Effector memory CD8-positive, alpha-beta T cell (primary cell): Measurements from ENCODE around the gene ESD.
"Not testable (repeated sequence)": the region's sequence is repeated elsewhere in the genome, so short reads cannot be mapped to it uniquely, and the experiment has no call there.

Experiments used
- ATAC-seq: fragments of 150-1000 bp; cut with Tn5 transposase; replicated peaks from 2 replicates; pipeline ENCODE4 v1.10.0; 2021; ENCODE audit warnings: mild to moderate bottlenecking, moderate library complexity
- DNase-seq, 3 experiments: peaks; one replicate each; pipeline ENCODE4 v3.0.0; 2021
- H3K27ac Mint-ChIP-seq, 2 donors: one replicate each; pipeline ENCODE4 v1.8.0; 2022; ENCODE audit warnings: mild to moderate bottlenecking in 2 of 2, mixed read lengths in 2 of 2, moderate library complexity in 2 of 2
- H3K27me3 Mint-ChIP-seq, 2 donors: one replicate each; pipeline ENCODE4 v1.8.0; 2022; ENCODE audit warnings: mixed read lengths in 2 of 2
- H3K36me3 Mint-ChIP-seq: one replicate; pipeline ENCODE4 v1.8.0; 2022; ENCODE audit warnings: mild to moderate bottlenecking, moderate library complexity, mixed read lengths; ENCODE audit not compliant: insufficient read depth
- H3K4me1 Mint-ChIP-seq, 2 donors: one replicate each; pipeline ENCODE4 v1.8.0; 2022; ENCODE audit warnings: low read depth in 2 of 2, mixed read lengths in 2 of 2
- H3K4me3 Mint-ChIP-seq, 2 donors: one replicate each; pipeline ENCODE4 v1.8.0; 2022; ENCODE audit warnings: mild to moderate bottlenecking in 2 of 2, mixed read lengths in 2 of 2, moderate library complexity in 2 of 2
- H3K9me3 Mint-ChIP-seq, 2 donors: one replicate each; pipeline ENCODE4 v1.8.0; 2022; ENCODE audit warnings: mixed read lengths in 2 of 2

Gene ESD

GRCh38 chr13:46812301-46812797 is 15.4 kb upstream of the ESD start:
- DNase-seq (no peak), ATAC-seq (no peak)
- peaks cover 5 to 15% of the 10 kb centered on the region in 2 donors for H3K9me3 Mint-ChIP-seq
- no peaks in the 10 kb centered on the region for H3K4me1 Mint-ChIP-seq
- no peaks in the 10 kb centered on the region for H3K36me3 Mint-ChIP-seq
- H3K27me3 Mint-ChIP-seq: peaks cover 34 to 39% of the 10 kb centered on the region in 2 donors
- H3K27ac Mint-ChIP-seq: no peak overlapping the region
- no peak overlapping the region for H3K4me3 Mint-ChIP-seq

- DNase-seq (no peak), ATAC-seq (no peak)
- Mint-ChIP-seq H3K36me3 (no peaks in the 10 kb centered on the region), H3K27me3 (peaks cover 25 to 40% of the 10 kb centered on the region in 2 donors), H3K27ac (no peak overlapping the region), H3K4me3 (no peak overlapping the region), H3K9me3 (peaks cover 5 to 15% of the 10 kb centered on the region in 2 donors), H3K4me1 (no peaks in the 10 kb centered on the region)
These were observed 13.5 kb upstream of the ESD start for GRCh38 chr13:46810440-46810839.

GRCh38 chr13:46804921-46805320 is 8.0 kb upstream of the ESD start:
- not testable (repeated sequence) for H3K9me3 Mint-ChIP-seq, H3K27ac Mint-ChIP-seq, H3K4me3 Mint-ChIP-seq, H3K4me1 Mint-ChIP-seq, ATAC-seq, H3K36me3 Mint-ChIP-seq, DNase-seq
- peaks cover 9 to 23% of the 10 kb centered on the region in 2 donors for H3K27me3 Mint-ChIP-seq

- no peaks in the 10 kb centered on the region for H3K36me3 Mint-ChIP-seq
- no peak overlapping the region for H3K27ac Mint-ChIP-seq
- no peak for ATAC-seq
These were observed 7.4 kb upstream of the ESD start for GRCh38 chr13:46804391-46804815.

GRCh38 chr13:46803586-46803985 is 6.6 kb upstream of the ESD start:
- ATAC-seq: no peak
- peaks cover 9 to 23% of the 10 kb centered on the region in 2 donors for H3K27me3 Mint-ChIP-seq
- no peaks in the 10 kb centered on the region for H3K9me3 Mint-ChIP-seq
- no peak overlapping the region for H3K4me3 Mint-ChIP-seq
- DNase-seq: no peak
- no peak overlapping the region for H3K27ac Mint-ChIP-seq
- H3K36me3 Mint-ChIP-seq: no peaks in the 10 kb centered on the region
- no peaks in the 10 kb centered on the region for H3K4me1 Mint-ChIP-seq

More at GRCh38 chr13:46804391-46804815, 7.4 kb upstream of the ESD start:
- H3K4me1 Mint-ChIP-seq: no peaks in the 10 kb centered on the region
- DNase-seq: no peak
- no peaks in the 10 kb centered on the region for H3K9me3 Mint-ChIP-seq
- no peak overlapping the region for H3K4me3 Mint-ChIP-seq
- peaks cover 9 to 23% of the 10 kb centered on the region in 2 donors for H3K27me3 Mint-ChIP-seq

- no peaks in the 10 kb centered on the region for H3K36me3 Mint-ChIP-seq
- ATAC-seq: no peak
- no peak for DNase-seq
- no peak overlapping the region for H3K27ac Mint-ChIP-seq
- H3K4me3 Mint-ChIP-seq: no peak overlapping the region
- peaks cover 3 to 6% of the 10 kb centered on the region in 2 donors for H3K4me1 Mint-ChIP-seq
- H3K27me3 Mint-ChIP-seq: peaks cover 0 to 10% of the 10 kb centered on the region in 2 donors
- no peaks in the 10 kb centered on the region for H3K9me3 Mint-ChIP-seq
These were observed 4.9 kb upstream of the ESD start for GRCh38 chr13:46801858-46802257.

- no peak for DNase-seq
- no peaks in the 10 kb centered on the region for H3K36me3 Mint-ChIP-seq
- H3K4me3 Mint-ChIP-seq: no peak overlapping the region
- ATAC-seq: no peak
- H3K4me1 Mint-ChIP-seq: peaks cover 13 to 19% of the 10 kb centered on the region in 2 donors
- H3K27ac Mint-ChIP-seq: no peak overlapping the region
- H3K27me3 Mint-ChIP-seq: peaks cover 0 to 7% of the 10 kb centered on the region in 2 donors
- no peaks in the 10 kb centered on the region for H3K9me3 Mint-ChIP-seq
These were observed 2.2 kb upstream of the ESD start for GRCh38 chr13:46799139-46799538.

- Mint-ChIP-seq H3K4me1 (peaks cover 19 to 25% of the 10 kb centered on the region in 2 donors), H3K27me3 (no peaks in the 10 kb centered on the region), H3K4me3 (peak overlapping the region; percentile 92 to 94), H3K9me3 (no peaks in the 10 kb centered on the region), H3K27ac (peak overlapping the region; percentile 94 to 95), H3K36me3 (no peaks in the 10 kb centered on the region)
- no peak for ATAC-seq
- no peak for DNase-seq
These were observed 708 bp upstream of the ESD start for GRCh38 chr13:46797501-46798237.

GRCh38 chr13:46796129-46796514 is 839 bp downstream of the ESD start:
- H3K9me3 Mint-ChIP-seq: no peaks in the 10 kb centered on the region
- no peaks in the 10 kb centered on the region for H3K36me3 Mint-ChIP-seq
- no peaks in the 10 kb centered on the region for H3K27me3 Mint-ChIP-seq
- peak overlapping the region; percentile 92 to 94 for H3K4me3 Mint-ChIP-seq
- DNase-seq: no peak
- peak overlapping the region; percentile 94 to 95 for H3K27ac Mint-ChIP-seq
- no peak for ATAC-seq
- H3K4me1 Mint-ChIP-seq: peaks cover 19 to 25% of the 10 kb centered on the region in 2 donors

- Mint-ChIP-seq H3K4me1 (peaks cover 19 to 25% of the 10 kb centered on the region in 2 donors), H3K36me3 (no peaks in the 10 kb centered on the region), H3K27me3 (no peaks in the 10 kb centered on the region), H3K4me3 (peak overlapping the region; percentile 92 to 94), H3K9me3 (no peaks in the 10 kb centered on the region), H3K27ac (no peak overlapping the region)
- ATAC-seq (no peak), DNase-seq (no peak)
These were observed 1.6 kb downstream of the ESD start for GRCh38 chr13:46795321-46795720.

GRCh38 chr13:46783504-46783903 is 13.5 kb downstream of the ESD start:
- DNase-seq (no peak), ATAC-seq (no peak)
- no peak overlapping the region for H3K27ac Mint-ChIP-seq
- peaks cover 0 to 23% of the 10 kb centered on the region in 2 donors for H3K4me1 Mint-ChIP-seq
- H3K36me3 Mint-ChIP-seq: peaks cover 49% of the 10 kb centered on the region
- H3K9me3 Mint-ChIP-seq: no peaks in the 10 kb centered on the region
- H3K4me3 Mint-ChIP-seq: no peak overlapping the region
- H3K27me3 Mint-ChIP-seq: no peaks in the 10 kb centered on the region

GRCh38 chr13:46782691-46783090 is 14.3 kb downstream of the ESD start:
- no peaks in the 10 kb centered on the region for H3K9me3 Mint-ChIP-seq
- peaks cover 48% of the 10 kb centered on the region for H3K36me3 Mint-ChIP-seq
- DNase-seq: no peak
- H3K4me1 Mint-ChIP-seq: peaks cover 0 to 18% of the 10 kb centered on the region in 2 donors
- no peaks in the 10 kb centered on the region for H3K27me3 Mint-ChIP-seq
- H3K4me3 Mint-ChIP-seq: no peak overlapping the region
- no peak for ATAC-seq
- no peak overlapping the region for H3K27ac Mint-ChIP-seq

GRCh38 chr13:46782066-46782465 is 14.9 kb downstream of the ESD start:
- no peak overlapping the region for H3K4me3 Mint-ChIP-seq
- H3K9me3 Mint-ChIP-seq: no peaks in the 10 kb centered on the region
- no peak for DNase-seq
- H3K36me3 Mint-ChIP-seq: peaks cover 47% of the 10 kb centered on the region
- H3K27me3 Mint-ChIP-seq: no peaks in the 10 kb centered on the region
- no peak overlapping the region for H3K27ac Mint-ChIP-seq
- H3K4me1 Mint-ChIP-seq: peaks cover 0 to 14% of the 10 kb centered on the region in 2 donors
- no peak for ATAC-seq

GRCh38 chr13:46778890-46779289 is 18.1 kb downstream of the ESD start:
- H3K27ac Mint-ChIP-seq: no peak overlapping the region
- peaks cover 54% of the 10 kb centered on the region for H3K36me3 Mint-ChIP-seq
- ATAC-seq (no peak), DNase-seq (no peak)
- no peaks in the 10 kb centered on the region for H3K27me3 Mint-ChIP-seq
- peaks cover 0 to 7% of the 10 kb centered on the region in 2 donors for H3K4me1 Mint-ChIP-seq
- no peaks in the 10 kb centered on the region for H3K9me3 Mint-ChIP-seq
- no peak overlapping the region for H3K4me3 Mint-ChIP-seq
